Spleen (tissue), 7 donors: ENCODE data around the gene FAM210A.

Source experiments
- CTCF ChIP-seq, 11 experiments: fragments of 200-600 bp in 7 of 11; fragments of 450-650 bp in 4 of 11; sonication (generic) in 4 of 11; IDR thresholded peaks in 8 of 11; conservative IDR thresholded peaks in 3 of 11; 1 replicate in 7 of 11; 2 replicates in 4 of 11; pipeline versions ENCODE4 v1.4.0 to v1.8.0; 2016 to 2021; ENCODE audit warnings: antibody characterized with exemption in 11 of 11, inconsistent platforms in 4 of 11, mild to moderate bottlenecking in 1 of 11
- POLR2A ChIP-seq, 3 donors: fragments of 450-650 bp; IDR thresholded peaks; one replicate each; pipeline ENCODE4 v1.5.1; 2017; ENCODE audit warnings: antibody characterized with exemption in 3 of 3, mild to moderate bottlenecking in 1 of 3
- POLR2AphosphoS5 ChIP-seq, 3 donors: sonication (generic); formaldehyde crosslinking; IDR thresholded peaks; one replicate each; pipeline ENCODE4 v1.5.1; 2017; ENCODE audit warnings: antibody characterized with exemption in 3 of 3
- donor health status: DM: no; HTN: no; CAD: no; lungs with moderate emphysema.
- donor health status: DM: no; HTN: no; CAD: no.
- donor health status: DM: no; HTN: no; CAD: no.

DNA sequence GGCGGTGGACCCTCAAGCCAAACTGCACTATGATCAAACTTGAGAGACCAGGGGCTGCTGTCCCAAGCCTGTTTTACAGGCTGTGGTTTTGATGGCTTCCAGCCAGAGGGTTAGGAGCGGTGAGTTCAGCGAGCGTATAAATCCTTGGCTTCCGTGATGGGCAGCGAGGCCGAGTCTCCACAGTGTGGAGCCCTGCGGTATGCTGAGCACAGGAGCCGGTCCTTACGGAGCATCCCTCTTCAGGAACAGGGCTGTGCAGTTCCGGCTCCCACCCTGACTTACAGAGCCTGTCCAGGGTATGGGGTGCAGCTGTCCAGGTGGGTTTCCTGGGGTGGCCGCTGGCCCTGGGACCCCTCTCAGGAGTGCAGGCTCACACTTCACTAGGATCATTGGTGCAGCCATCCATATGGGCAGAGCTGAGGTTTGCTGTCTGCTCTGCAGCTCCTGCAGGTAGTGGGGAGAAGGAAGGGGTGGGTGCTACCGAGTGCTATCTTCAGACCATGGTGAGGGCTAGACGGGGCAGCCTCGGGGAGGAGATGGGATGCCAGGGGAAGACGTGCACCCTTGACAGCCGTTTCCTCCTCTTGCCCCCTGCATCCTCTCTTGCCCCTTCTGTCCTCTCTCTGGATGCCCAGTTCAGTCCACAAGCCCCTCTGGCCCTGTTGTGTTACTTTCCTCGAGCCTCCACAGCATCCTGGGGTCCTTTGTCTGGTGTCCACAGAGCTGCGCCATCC, 104.3 kb downstream of the FAM210A start:
- TF ChIP-seq CTCF (IDR thresholded peaks at IDR 0.05 in 8 of 11, conservative IDR thresholded peaks at IDR 0.05 in 3 of 11) (no peak), POLR2A (IDR thresholded peaks at IDR 0.05) (no peak), POLR2AphosphoS5 (IDR thresholded peaks at IDR 0.05) (no peak)
